ENCODE results near the gene PDP2. TPM values are rescaled to one million over a fixed set of nuclear protein-coding genes. Genes with fewer than 3 reads are reported as not detected.

PDP2 gene
- total and polyA plus RNA-seq, 10 of the 15 experiments (the other 5 are each of a cell fraction or from before 2014, with no cell fraction given): 1.9 to 31.1 (median 6.2) TPM

GRCh38 chr16:66904428-66904845 is 24.1 kb downstream of the PDP2 start (continued):
- TF ChIP-seq HSF1 (IDR thresholded peaks at IDR 0.05; ENCODE audit: low read depth, low read length): no peak
- no peak for TF ChIP-seq ATF7 (IDR thresholded peaks at IDR 0.05; ENCODE audit: low read depth)

GRCh38 chr16:66904846-66905632 is 24.7 kb downstream of the PDP2 start:
- Histone ChIP-seq H3K27me3 (replicated peaks in 1 of 2; ENCODE audit: control insufficient read depth in 2 of 2, insufficient read depth in 2 of 2, low read length in 1 of 2) (no peaks in the 10 kb centered on the region; a peak in 1 of 4 replicates), H4K20me1 (ENCODE audit: control insufficient read depth, insufficient read depth) (no peaks in the 10 kb centered on the region), H2AFZ (ENCODE audit: control insufficient read depth, low read depth, low read length) (no peak overlapping the region), H3K4me1 (ENCODE audit: control insufficient read depth, insufficient read depth, low read length) (peaks cover 4% of the 10 kb centered on the region; the same call in 1 of the 2 replicates), H3K4me3 (no peak overlapping the region), H3K79me2 (ENCODE audit: control insufficient read depth, insufficient read depth, low read length) (no peaks in the 10 kb centered on the region), H3K4me2 (ENCODE audit: control insufficient read depth, insufficient read depth) (no peak overlapping the region), H3K36me3 (ENCODE audit: control insufficient read depth in 2 of 2, insufficient read depth in 2 of 2, low read length in 1 of 2) (no peaks in the 10 kb centered on the region), H3K9ac (ENCODE audit: control insufficient read depth, insufficient read depth, low read length) (no peak overlapping the region), H3K27ac (ENCODE audit: control insufficient read depth, insufficient read depth) (no peak overlapping the region), H3K9me3 (replicated peaks; ENCODE audit: control insufficient read depth, insufficient read depth, low read length) (no peaks in the 10 kb centered on the region)
- in situ Hi-C loops (cut with MboI): no loop called here
- POLR2A ChIA-PET: no interaction called here
- no TSS peak for BruUV-seq (replicated peaks)
- ATAC-seq: no peak
- 39% methylated on average over 16 of the region's 16 CpGs for WGBS (ENCODE audit: insufficient coverage, insufficient replicate concordance, low lambda C conversion rate, missing lambda C conversion rate)
- FAIRE-seq: no peak
- CTCF ChIA-PET: interaction anchor here (1.7 kb wide), 1 partner anchor 10 kb away, joined by 3 read pairs; no protein-coding TSS in a partner anchor
- RAD21 ChIA-PET (ENCODE audit: unreplicated experiment): no interaction called here
- SMC1A ChIA-PET (ENCODE audit: uncharacterized antibody, unreplicated experiment): interaction anchor here (1.1 kb wide), 1 partner anchor 7 kb away, joined by 3 read pairs; no protein-coding TSS in a partner anchor
- intact Hi-C loops (cut with micrococcal nuclease; ENCODE audit: unreplicated experiment): no loop called here
- DNase-seq (ENCODE audit: low read depth, low spot score): no peak
- TF ChIP-seq RBBP5 (conservative IDR thresholded peaks at IDR 0.05) (no peak), JUND (IDR thresholded peaks at IDR 0.05; ENCODE audit: low read depth, low read length) (no peak), SUZ12 (IDR thresholded peaks at IDR 0.05; ENCODE audit: unreplicated experiment) (no peak), TAF1 (IDR thresholded peaks at IDR 0.05; ENCODE audit: borderline replicate concordance, low read depth, low read length) (no peak), E2F4 (IDR thresholded peaks at IDR 0.05; ENCODE audit: low read depth, low read length) (no peak), PKNOX1 (IDR thresholded peaks at IDR 0.05) (no peak), MYB (IDR thresholded peaks at IDR 0.05; ENCODE audit: borderline replicate concordance, low read depth, low read length) (no peak), TARDBP (IDR thresholded peaks at IDR 0.05; ENCODE audit: borderline replicate concordance) (no peak), ZSCAN29 (IDR thresholded peaks at IDR 0.05) (no peak), BMI1 (IDR thresholded peaks at IDR 0.05; ENCODE audit: borderline replicate concordance) (no peak), ZBTB11 (CRISPR knock-in tag; IDR thresholded peaks at IDR 0.05) (no peak), TBL1XR1 (IDR thresholded peaks at IDR 0.05; ENCODE audit: low read depth, low read length) (no peak)

All from GM12878 (cell line).